ENCODE data around the gene RHPN2.

- no peak for TF ChIP-seq CTCF (IDR thresholded peaks at IDR 0.05)
- no peak for TF ChIP-seq POLR2A (IDR thresholded peaks at IDR 0.05)
- TF ChIP-seq POLR2AphosphoS5 (IDR thresholded peaks at IDR 0.05; ENCODE audit: insufficient read depth in 1 of 2, low read depth in 1 of 2) = no peak
These were observed 64.2 kb downstream of the RHPN2 start for GRCh38 chr19:33000510-33000909.

Data from vagina (tissue), 2 donors.